GM04504 (cell line): Measurements from ENCODE around the gene PPP2R5E.
"Not testable (repeated sequence)": the region's sequence is repeated elsewhere in the genome, so short reads cannot be mapped to it uniquely, and the experiment has no call there.

Experiments used
- DNase-seq: peaks from one replicate; pipeline ENCODE4 v3.0.0-alpha.2; 2012; ENCODE audit warnings: low read depth

Gene PPP2R5E

GRCh38 chr14:63522511-63522910 lies 20.7 kb downstream of the PPP2R5E start:
- DNase-seq = not testable (repeated sequence)

DNA sequence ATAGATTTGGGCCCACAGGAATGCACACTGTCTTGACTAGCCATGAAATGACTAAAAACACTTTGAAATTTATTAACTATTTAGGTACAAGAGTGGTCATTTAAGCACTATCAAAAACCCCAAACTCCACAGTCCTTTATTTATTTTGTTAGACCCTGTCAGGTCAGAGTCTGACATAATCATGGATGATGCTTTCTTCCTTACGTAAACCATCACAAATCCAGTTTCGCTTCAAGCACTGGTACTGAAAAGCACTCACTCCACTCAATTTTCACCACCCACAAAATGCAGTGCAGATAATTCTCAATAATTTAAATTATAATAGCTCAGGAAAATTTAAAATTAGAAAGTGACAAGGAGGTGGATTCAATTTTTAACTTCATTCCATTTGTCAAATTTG lies 25.8 kb downstream of the PPP2R5E start:
- DNase-seq = no peak

DNA sequence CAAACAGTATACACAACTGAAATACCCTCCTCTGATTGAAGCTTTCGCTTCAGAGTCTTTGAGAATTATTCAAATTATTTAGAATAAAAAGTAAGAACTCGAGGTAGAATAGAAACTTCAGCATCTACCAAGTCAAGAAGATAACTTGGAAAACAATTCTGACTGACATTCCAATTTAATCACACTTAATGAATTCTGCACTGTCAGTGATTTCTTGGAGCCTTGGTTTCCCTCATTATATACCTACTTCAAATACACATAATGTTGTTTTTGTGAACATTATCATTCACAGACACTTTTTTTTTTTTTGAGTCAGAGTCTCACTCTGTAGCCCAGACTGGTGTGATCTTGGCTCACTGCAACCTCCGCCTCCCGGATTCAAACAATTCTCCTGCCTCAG lies 27.9 kb downstream of the PPP2R5E start:
- no peak for DNase-seq

- DNase-seq = no peak
These were observed 29.4 kb downstream of the PPP2R5E start for GRCh38 chr14:63513756-63514155.

DNA sequence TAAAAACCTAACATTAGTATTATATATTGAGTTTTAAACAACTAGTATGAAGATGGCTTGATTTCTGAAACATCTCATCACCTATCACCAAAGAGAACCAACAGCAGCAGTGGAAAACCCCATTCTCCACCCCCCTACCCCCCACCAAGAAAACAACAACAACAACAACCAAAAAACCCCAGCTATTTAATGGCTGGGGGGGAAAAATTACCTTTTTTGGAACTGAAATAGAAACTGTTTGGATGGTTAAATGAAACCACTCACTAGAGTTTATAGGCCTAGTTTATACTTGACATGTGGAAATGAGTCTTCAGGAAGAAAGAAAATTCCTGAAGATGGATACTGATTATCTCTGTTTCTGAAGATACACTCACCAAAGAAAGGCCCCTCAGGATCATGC lies 30.3 kb downstream of the PPP2R5E start:
- DNase-seq = no peak

- no peak for DNase-seq
These were observed 32.6 kb downstream of the PPP2R5E start for GRCh38 chr14:63510538-63510937.

DNA sequence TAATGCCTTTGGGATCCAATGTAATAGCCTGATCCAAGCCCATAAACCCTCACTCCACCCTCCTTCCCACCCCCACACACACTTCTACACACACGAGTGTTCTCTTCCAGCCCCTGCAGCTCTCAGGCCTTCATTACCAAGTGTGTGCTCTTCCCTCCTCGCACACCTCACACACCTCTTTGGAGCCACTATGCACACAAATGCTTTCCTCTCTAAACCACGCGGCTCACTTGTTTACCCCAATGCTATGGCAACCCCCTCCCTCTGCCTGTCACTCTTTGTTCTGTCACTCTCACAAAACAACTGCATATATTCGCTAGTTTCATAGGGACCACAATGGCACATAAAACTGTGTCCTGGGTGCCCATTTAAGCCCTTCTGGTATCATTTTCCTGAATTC lies 35.1 kb downstream of the PPP2R5E start:
- no peak for DNase-seq

- DNase-seq = no peak
These were observed 38.5 kb downstream of the PPP2R5E start for GRCh38 chr14:63504648-63505047.

DNA sequence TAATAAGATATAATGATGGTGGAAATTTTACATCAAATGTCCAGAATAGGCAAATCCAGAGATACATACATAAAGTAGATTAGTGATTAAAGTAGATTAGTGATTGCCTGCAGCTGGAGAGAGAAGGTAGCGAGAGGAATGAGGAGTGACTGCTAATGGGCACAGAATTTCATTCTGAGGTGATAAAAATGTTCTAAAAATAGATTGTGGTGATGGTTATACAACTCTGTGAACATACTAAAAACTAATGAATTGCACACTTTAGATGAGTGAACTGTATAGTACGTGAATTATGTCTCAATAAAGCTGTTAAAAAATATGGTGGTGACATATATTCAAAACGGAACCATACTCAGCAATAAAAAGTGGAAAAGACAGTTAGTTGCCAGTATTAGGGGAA lies 41.7 kb downstream of the PPP2R5E start:
- DNase-seq = no peak

GRCh38 chr14:63499701-63500250 lies 43.4 kb downstream of the PPP2R5E start:
- peak; percentile 59 for DNase-seq

GRCh38 chr14:63496837-63497400 lies 46.3 kb downstream of the PPP2R5E start:
- no peak for DNase-seq

DNA sequence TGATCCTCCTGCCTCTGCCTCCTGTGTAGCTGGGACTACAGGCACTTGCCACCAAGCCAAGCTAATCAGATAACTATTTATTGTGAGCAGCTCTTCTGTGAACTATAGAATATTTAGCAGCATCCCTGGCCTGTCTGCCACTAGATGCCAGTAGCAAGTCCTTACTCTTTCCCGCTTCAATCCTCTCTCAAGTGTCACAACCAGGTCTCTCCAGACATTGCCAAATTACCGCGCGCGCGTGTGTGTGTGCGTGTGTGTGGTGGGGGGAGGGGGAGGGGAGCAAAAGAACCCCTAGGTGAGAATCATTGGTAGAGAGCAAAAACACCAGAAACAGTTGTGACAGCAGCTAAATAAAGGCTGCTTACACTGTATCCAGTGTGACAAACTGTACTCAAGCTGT lies 49.9 kb downstream of the PPP2R5E start:
- DNase-seq = no peak

DNA sequence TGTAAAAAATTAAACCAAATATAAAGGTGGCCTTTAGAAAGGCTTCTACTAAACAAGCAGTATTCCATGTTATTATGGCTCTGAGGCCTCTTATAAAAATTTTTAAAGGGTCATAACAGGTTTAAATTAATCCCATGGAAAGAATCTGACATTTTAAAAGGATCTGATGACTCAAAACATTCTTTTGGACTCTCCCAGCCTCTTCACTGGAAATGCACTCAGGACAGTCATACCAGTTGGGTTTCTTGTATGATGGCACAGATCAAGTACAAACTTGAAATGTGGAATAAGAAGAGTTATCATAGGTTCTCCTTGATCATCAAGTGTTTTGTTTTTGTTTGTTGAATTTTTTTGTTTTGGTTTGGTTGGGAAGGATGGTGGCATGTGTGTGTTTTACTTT lies 50.8 kb downstream of the PPP2R5E start:
- DNase-seq = peak; percentile 59

DNA sequence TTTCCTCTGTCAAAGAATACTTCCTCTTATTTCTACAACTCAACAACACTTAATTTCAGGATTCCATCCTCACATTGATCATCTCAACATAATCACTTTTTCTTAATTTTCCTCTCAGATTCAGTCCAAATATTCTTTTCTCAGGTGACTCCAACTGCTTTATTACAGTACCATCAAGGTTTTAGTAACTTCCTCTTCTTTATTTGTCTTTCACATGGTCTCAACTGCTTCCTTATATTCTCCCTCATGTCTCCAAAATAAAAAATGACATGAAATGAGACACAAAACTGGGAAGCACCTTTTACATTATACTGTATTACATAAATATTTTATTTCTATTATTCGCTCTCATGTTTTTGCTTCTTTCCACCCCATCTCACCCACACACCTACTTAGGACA lies 55.5 kb downstream of the PPP2R5E start:
- no peak for DNase-seq

DNA sequence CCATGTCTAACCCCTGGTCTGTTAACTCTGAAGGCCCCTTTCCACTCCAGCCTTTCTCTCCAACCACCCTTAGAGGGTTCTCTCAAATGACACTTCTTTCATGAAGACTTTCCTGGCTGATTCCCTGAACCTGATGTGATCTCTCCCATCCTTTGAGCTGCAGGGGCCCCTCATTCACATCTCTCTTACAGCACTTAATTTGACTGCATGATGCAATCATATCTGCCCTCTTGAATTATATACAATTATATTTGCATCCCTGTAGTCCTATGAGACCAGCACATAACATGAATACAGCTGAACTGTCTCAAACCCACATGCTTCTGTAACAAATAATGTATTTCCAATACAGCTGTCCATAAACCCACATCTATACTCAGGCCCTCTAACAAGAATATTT lies 56.4 kb downstream of the PPP2R5E start:
- no peak for DNase-seq

- no peak for DNase-seq
These were observed 59.9 kb downstream of the PPP2R5E start for GRCh38 chr14:63483315-63483714.

DNA sequence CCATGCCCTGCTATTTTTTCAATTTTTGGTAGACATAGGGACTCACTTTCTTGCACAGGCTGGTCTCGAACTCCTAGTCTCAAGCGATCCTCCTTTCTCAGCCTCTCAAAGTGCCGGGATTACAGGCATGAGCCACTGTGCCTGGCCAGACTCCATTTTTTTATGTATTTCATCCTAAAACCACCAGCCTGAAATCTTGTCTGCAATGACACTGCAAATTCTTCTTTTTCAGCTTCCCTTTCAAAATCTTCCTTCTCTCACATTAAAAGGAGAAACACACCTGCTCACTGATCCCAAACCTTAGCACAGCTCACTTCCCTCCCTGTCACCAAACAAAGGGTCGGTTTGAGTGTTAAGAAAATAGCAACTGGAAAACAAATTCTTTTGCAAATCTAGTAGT lies 62.6 kb downstream of the PPP2R5E start:
- no peak for DNase-seq

DNA sequence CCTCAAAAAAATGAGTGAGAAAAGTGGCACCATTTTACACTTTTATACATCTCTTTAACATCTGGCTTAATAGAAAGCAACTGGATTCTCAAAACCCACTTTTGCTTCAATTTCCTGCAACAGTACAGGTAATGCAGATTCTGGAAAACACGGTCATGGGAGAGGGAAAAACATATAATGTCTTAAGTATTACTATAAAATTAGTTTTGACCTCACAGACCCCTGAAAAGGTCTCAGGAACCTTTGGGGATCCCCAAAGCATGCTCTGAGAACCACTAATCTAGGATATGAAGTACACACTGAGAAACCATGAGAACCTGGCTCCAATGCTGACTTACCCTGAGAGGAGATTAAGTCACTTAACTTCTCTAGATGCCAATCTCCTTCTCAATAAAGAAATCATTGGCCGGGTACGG lies 64.7 kb downstream of the PPP2R5E start:
- no peak for DNase-seq

DNA sequence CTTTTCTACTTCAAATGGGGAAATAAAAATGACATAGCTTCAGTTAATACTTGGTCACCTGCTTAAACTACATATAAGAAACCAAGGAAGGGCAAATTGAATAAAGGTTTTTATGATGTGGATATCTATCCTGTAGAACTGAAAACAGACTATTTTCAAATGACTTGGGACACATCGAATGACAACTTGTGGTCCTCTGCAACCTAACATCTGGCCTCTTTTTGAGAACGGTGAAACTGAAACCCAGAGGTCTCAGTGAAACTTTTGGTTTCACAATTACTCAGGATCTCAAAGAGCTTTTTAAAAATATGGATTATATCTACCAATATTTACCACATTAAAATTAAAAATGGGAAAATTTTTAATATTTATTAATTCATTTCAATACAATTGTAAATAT lies 65.2 kb downstream of the PPP2R5E start:
- DNase-seq = no peak

- DNase-seq = no peak
These were observed 65.6 kb downstream of the PPP2R5E start for GRCh38 chr14:63477556-63477955.

GRCh38 chr14:63475761-63476160 lies 67.4 kb downstream of the PPP2R5E start:
- no peak for DNase-seq

DNA sequence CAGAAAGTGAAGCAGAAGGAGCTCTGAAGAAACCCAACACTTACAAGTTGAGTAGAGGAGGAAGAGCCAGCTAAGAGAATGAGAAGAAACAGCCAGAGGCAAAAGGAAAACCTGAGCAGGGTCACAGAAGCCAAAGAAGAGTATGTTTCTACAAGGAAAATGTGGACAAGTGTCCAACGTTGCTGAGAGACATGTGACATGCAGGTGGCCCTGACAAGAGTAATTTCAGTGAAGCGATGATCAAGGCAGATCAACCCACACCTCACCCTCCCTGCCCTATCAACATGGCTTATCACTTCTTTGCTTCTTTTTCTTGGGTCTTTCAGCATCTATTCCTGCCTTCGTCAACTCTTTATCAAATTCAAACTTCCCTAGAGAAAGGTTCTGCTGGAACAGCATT lies 68.3 kb downstream of the PPP2R5E start:
- DNase-seq = no peak

DNA sequence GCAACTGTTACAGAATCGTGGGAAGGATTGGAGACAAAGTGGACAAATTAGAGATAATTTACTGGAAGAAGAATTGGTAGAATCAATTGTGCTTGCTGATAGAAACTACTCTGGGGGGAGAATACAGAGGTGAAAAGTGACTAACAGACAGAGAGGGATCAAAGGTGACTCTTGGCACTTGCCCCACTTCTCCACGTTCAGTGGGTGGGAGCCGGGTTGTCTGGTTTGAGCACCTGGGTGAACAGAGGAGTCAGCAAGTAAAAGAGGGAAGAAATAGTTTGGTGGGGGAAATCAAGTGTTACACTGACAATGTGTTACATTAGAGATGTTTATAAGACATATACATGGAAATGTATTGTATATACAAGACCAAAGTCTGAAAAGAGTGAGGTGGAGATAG lies 69.1 kb downstream of the PPP2R5E start:
- no peak for DNase-seq

- no peak for DNase-seq
These were observed 70.0 kb downstream of the PPP2R5E start for GRCh38 chr14:63472986-63473788.
